GM19467 (cell line): ENCODE results near the gene SYTL1.

ENCODE experiments used
- ATAC-seq: cut with Tn5 transposase; IDR thresholded peaks from one replicate; pipeline ENCODE4 v1.9.1; 2021; ENCODE audit warnings: mild to moderate bottlenecking, moderate library complexity; ENCODE audit not compliant: unreplicated experiment

Gene SYTL1

DNA sequence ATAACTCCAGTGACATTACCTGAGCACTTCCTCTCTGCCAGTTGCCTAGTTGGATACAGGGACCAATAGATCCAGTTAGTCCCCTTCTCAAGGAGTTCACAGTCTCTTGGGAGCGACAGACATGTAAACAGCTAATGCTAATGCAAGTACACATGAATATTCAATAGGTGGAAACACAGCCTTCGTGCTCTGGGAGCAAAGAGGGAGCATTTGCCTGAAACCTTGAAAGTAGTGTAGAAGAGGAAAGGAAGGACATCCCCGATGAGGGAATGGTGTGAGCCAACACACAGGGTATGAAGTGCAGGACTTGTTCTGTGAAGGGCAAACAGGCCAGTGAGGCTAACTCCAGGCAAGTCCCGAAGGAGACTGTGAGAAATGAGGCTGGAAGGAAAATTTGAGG lies 23.7 kb upstream of the SYTL1 start:
- no peak for ATAC-seq

DNA sequence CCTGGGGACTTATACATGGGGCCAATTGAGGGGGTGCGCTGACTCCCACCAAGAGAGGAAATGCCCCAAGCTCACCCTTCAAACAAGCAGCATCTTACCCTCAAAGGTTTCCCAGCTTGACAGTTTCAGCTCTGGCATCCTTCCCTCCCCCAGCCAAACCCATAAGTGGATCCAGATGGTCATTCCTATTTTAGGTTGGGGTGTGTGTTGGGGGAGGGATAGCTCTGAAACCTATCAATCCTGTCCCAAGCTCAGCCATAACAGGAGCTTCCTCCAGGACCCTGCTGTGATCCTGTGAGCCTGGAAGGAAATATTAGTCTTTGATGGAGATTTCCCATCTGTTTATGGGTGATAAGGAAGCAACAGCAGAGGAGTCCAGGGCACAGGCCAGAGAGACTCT lies 23.2 kb upstream of the SYTL1 start:
- no peak for ATAC-seq

GRCh38 chr1:27321813-27322568 lies 19.8 kb upstream of the SYTL1 start, which contains the start of gene TMEM222:
TMEM222 (plus strand) TSS chr1:27322163; CDS start chr1:27322198, 35 bp downstream.
- ATAC-seq = peak; percentile 91

GRCh38 chr1:27322569-27323240 lies 19.1 kb upstream of the SYTL1 start:
- no peak for ATAC-seq

DNA sequence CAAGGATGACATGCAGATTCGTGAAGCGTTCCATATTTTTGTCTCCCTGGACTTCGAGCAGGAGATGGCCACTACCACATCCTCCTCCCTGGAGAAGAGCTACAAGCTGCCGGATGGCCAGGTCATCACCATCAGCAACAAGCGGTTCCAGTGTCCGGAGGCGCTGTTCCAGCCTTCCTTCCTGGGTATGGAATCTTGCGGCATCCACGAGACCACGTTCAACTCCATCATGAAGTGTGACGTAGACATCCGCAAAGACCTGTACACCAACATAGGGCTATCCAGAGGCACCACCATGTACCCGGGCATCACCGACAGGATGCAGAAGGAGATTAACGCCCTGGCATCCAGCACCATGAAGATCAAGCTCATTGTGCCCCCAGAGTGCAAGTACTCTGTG lies 16.5 kb upstream of the SYTL1 start:
- ATAC-seq = no peak

GRCh38 chr1:27327964-27328363 lies 13.9 kb upstream of the SYTL1 start:
- no peak for ATAC-seq

GRCh38 chr1:27330786-27331185 lies 11.0 kb upstream of the SYTL1 start:
- ATAC-seq = no peak

GRCh38 chr1:27331426-27331825 lies 10.4 kb upstream of the SYTL1 start:
- no peak for ATAC-seq

GRCh38 chr1:27331922-27332321 lies 9.9 kb upstream of the SYTL1 start:
- ATAC-seq = no peak

GRCh38 chr1:27332536-27333281 lies 9.1 kb upstream of the SYTL1 start:
- ATAC-seq = no peak

GRCh38 chr1:27333717-27334279 lies 8.0 kb upstream of the SYTL1 start:
- no peak for ATAC-seq

DNA sequence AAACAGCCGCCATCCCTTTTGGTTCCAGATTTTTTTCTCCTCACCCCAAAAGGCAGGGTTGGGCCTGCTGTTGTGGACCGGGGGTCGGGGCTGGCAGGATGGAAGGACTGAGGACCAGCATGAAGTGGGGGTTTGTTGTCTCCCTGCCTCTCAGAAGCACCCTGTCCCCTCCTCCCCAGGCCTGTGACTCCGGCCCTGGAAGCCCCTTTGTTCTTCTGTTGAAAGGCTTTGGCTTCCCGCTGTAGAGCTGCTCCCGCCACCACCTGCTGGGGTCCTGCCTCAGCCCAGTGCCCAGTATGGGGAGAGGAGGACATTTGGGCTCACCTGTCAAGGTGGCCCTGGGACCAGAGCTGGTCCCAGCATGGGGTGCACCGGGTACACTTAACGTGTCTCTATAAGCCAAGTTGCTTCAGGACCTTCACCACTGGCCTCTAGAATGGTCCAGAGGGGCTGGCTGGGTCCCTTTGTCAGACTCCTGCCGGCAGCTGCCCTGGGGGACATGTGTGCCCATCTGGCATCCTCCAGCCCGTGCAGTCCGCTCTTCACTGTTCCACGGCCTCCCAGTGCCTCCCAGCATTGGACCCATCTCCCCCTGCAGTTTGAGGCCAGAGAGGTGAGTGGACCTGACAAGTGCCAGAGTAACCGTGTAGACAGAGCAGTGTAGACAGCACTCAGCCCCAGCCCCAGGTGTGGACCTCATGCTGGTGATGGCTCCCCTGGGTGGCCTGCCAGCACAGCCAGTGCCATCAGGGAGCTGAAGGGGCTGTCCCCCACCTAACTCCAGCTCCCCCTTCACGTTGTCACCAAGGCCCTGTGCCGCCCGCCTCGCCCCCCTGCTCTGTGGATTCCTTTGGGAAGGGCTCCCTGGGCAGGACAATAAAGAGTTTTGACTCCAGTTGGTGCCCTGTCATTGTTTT lies 6.1 kb upstream of the SYTL1 start:
- no peak for ATAC-seq

DNA sequence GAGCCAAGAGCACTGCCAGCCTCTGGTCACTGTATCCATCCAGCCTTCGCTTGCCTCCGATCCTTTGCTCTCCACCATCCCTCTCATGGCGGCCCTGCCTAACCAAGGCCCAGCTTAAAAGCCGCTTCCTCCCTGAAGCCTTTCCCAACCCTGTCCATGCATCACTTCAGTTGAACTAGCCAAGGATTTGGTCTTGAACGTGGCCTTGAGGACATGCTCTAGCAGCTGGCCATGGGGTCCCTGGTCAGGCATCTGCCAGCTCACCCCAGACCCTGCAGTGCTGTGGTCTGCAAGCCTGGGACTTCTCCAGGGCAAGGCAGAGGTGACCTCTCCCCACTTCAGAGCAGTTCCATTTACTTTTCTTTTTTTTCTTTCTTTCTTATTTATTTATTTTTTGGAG lies 5.1 kb upstream of the SYTL1 start:
- ATAC-seq = no peak

- ATAC-seq = no peak
Observed at GRCh38 chr1:27338751-27339150, 3.1 kb upstream of the SYTL1 start.

GRCh38 chr1:27339213-27339612 lies 2.6 kb upstream of the SYTL1 start:
- ATAC-seq = no peak

DNA sequence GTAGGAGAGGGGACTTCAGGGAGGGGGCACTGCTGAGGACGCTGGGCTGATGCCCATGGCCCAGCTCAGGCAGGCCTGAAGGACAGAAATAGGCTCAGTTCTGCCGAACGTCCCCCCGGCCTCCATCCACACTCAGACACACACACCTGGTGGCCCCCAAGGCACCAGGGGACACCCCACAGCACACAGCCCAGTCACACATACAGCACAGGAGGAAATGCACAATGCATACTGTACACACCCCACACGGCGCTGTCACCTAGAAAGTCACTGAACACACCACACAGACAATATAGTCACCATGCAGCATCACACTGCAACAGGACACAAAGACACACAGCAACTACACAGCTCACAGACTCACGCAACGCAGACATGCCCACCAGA lies 562 bp downstream of the SYTL1 start:
- no peak for ATAC-seq

DNA sequence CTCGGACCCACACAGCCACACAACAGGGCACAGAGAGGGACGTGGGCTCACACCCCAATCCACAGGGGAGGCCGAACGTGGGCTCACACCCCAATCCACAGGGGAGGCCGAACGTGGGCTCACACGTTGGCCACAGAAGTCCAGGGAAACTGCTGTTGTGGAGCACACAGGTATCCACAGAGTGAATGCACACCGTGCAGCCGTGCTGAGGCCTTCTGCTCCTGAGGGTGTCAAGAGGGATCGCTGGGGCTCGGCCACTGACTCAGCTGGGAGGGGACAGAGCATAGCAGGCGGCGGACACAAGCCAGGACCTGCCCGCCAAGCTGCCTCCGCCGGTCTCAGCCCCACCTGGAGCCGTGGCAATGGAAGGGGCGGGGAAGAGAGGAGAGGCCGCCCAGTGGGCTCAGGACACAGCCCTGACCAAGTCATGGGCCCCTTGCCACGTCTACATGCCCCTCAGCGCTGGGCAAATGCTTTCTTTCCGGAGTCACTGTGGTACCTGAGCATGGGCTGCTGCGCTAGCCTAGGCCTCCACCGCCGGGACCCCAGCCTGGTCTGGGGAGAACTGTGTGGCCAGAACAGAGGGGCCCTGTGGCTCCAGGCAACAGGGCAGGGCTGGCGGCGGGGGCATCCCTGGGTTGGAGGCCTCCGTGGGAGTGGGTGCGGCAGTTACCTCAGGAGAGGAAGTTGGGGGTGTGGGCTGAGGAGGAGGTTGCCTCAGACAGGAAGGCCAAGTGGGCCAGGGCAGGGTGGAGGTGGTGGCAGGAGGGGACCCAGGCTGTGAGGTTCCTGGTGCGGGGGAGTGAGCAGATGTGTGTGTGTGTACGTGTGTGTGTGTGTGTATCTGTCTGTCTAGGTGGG lies 1.2 kb downstream of the SYTL1 start:
- ATAC-seq = peak; percentile 53

- no peak for ATAC-seq
Observed at GRCh38 chr1:27343639-27344025, 1.8 kb downstream of the SYTL1 start.

DNA sequence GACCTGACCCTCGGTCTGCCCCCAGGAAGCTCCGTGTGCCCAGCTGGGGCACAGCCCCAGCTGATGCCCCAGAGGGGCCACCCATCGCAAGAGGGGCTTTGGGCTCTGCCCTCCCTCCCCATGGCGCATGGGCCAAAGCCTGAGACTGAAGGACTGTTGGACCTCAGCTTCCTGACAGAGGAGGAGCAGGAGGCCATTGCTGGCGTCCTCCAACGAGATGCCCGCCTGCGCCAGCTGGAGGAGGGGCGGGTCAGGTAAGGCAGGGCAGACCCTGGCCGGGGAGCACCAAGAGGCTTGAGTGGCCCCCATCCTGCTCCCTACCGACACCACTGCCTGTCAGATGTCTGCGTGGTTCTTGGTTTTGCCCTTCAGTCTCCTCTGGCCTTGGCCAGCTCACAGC lies 3.5 kb downstream of the SYTL1 start:
- ATAC-seq = no peak

GRCh38 chr1:27346357-27346756 lies 4.5 kb downstream of the SYTL1 start:
- ATAC-seq = no peak
